HG02981 (cell line): Measurements from ENCODE around the gene SERPINB2.
"Not testable (repeated sequence)": the region's sequence is repeated elsewhere in the genome, so short reads cannot be mapped to it uniquely, and the experiment has no call there.

ENCODE experiments used
- ATAC-seq: cut with Tn5 transposase; IDR thresholded peaks from one replicate; pipeline ENCODE4 v1.9.1; 2021; ENCODE audit warnings: mild to moderate bottlenecking, moderate library complexity; ENCODE audit not compliant: unreplicated experiment

Gene SERPINB2

DNA sequence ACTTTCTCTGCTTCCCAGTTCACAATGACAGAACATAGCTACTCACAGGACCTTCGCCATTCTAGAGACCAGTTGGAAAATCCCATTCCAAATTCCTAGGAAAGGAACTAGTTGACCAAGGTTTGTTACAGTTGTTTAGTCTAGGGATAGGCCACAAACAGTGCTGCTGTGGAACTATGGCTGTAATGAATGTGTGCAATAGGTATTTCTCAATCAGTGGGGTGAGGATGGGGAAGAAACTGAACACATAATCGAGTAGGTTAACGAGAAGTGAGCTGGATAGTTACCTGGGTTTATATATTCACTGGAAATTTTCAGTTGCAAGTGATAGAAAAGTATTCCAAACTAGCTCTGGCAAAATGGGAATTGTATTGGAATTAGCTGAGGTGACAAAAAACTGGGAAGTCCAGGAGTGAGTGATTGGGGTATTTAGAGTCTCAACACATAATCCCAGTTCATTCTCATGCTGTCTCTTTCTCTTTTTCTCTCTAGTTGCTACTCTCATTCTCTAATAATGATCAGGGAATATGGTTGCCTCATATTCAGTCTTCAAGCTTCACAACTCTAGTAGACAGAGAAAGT, 43.4 kb downstream of the SERPINB2 start:
- ATAC-seq: no peak

DNA sequence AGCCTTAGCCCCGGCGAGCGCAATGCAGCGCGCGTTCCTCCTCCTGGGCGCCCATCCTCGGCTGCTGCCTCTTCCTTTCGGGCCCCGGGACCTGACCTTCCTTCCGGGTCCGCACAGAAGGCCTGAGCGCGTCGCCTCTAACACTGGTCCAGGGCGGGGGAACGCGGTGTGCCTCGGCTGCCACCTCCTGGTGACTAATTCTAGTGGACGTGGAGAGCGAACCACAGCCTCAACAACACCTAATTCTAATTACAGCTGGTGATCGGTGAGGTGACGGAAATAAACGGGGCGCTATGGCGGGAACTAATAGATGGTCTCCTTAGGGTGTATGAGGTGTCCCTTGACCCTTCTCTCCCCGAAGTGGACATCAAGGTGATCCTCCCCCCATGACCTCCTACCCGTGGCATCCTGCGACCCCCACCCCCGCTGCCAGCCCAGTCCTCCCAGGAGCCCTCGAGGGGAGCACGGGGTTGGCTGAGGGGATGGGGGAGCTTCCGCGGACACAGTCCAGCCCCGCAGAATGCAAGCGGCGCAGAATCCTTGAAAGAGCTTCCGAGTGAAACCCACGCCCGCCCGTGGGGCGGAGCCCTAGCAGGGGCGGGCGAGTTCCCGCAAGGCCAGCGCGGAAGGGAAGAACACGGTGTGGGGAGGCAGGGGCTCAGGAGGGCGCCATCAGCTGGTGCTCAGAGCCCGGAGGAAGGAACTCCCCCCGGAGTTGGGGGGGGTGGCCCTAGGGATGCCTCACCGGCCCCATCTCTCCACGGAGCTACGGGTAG, 48.8 kb downstream of the SERPINB2 start:
- peak; percentile 99 for ATAC-seq

DNA sequence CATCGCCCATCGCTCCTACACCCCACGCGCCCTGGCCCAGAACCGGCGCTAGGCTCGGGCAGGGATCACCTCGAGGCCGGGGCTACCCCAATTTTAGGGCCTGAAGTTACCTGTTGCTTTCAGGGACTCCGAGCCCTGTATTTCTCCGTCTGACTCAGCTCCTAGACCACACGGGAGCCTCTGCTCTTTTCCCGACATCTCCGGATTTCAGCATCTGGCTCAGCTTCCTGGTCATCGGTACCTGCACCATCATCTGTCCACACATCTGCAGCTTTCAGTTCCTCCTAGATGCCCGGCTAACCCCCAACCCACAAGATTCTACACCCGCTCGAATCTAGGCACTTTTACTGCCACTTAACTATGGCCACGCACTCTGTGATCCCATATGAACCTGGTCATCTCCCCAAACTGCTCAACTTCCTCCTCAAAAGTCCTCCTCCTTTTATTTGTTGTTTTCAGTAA, 49.5 kb downstream of the SERPINB2 start:
- peak; percentile 5 for ATAC-seq

DNA sequence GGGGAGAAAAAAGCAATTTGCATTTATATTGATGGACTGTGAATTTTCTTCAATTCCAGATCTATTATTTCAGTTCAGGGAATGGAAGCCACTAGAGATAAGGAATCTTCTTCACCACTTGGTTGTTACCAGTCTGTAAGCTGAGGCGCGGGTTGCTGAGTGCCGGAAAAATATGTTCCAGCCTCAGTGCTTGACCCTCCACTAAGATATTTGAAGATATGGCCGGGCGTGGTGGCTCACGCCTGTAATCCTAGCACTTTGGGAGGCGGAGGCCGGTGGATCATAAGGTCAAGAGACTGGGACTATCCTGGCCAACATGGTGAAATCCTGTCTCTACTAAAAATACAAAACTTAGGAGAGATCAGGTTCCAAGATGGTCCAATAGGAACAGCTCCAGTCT, 52.5 kb downstream of the SERPINB2 start:
- ATAC-seq: no peak

GRCh38 chr18:63940543-63941050, 53.1 kb downstream of the SERPINB2 start:
- not testable (repeated sequence) for ATAC-seq

GRCh38 chr18:63947051-63947790, 59.7 kb downstream of the SERPINB2 start:
- ATAC-seq: no peak

GRCh38 chr18:63949068-63949737, 61.7 kb downstream of the SERPINB2 start, which contains the start of gene HMSD:
TSS of gene HMSD (plus strand) at chr18:63949301. CDS start at chr18:63953456, 4,155 bp downstream.
- peak; percentile 86 for ATAC-seq

- peak; percentile 46 for ATAC-seq
Observed at GRCh38 chr18:63951302-63951705, 63.8 kb downstream of the SERPINB2 start.
